OCI-LY7 (cell line): ENCODE measurements around the gene KIF21B.

Experiments
- CTCF ChIP-seq: fragments of 200-600 bp; sonication (generic); conservative IDR thresholded peaks from 2 replicates; pipeline ENCODE4 v1.5.1; 2014; ENCODE audit warnings: mild to moderate bottlenecking, antibody characterized with exemption, low read length, moderate library complexity, mixed read lengths
- EZH2phosphoT487 ChIP-seq: fragments of 200-600 bp; sonication (generic); IDR thresholded peaks from 2 replicates; pipeline ENCODE4 v1.6.1; 2018; ENCODE audit warnings: low read depth, borderline replicate concordance, mild to moderate bottlenecking, mixed run types, antibody characterized with exemption, low read length, moderate library complexity, mixed read lengths

- TF ChIP-seq CTCF (no peak), EZH2phosphoT487 (no peak)
Observed at GRCh38 chr1:201061049-201061448, 37.5 kb upstream of the KIF21B start.
